ENCODE results near the gene PTPRK. TPM values are rescaled to one million over a fixed set of nuclear protein-coding genes. Genes with fewer than 3 reads are reported as not detected.

PTPRK gene
- total RNA-seq, 1 experiment from 2014 or later = 34.2 TPM

GRCh38 chr6:128346569-128346968 lies 173.8 kb downstream of the PTPRK start:
- ChIA-PET RAD21 (ENCODE audit: low non-redundant PET in 1 of 2, low total read pairs in 2 of 2, uncharacterized antibody in 2 of 2, unreplicated experiment in 2 of 2) (no interaction called here), CTCF (no interaction called here), POLR2A (no interaction called here)
- H3K4me2 ChIP-seq (ENCODE audit: low read length) = no peak overlapping the region
- no peak for ATAC-seq
- H3K9ac ChIP-seq (ENCODE audit: low read length) = no peak overlapping the region
- intact Hi-C loops (cut with micrococcal nuclease) = no loop called here
- no peaks in the 10 kb centered on the region for H3K9me2 ChIP-seq (ENCODE audit: insufficient read depth)
- no peak overlapping the region for H3K4me3 ChIP-seq (replicated peaks in 1 of 2; ENCODE audit: low read depth in 1 of 2, low read length in 2 of 2)
- no peaks in the 10 kb centered on the region for H3K36me3 ChIP-seq (ENCODE audit: control insufficient read depth in 1 of 2, insufficient read depth in 2 of 2, low read length in 2 of 2)
- H3K9me3 ChIP-seq (ENCODE audit: control insufficient read depth in 1 of 2, insufficient read depth in 1 of 2, low read depth in 1 of 2, low read length in 2 of 2) = no peaks in the 10 kb centered on the region
- no peaks in the 10 kb centered on the region for H4K20me1 ChIP-seq (ENCODE audit: insufficient read depth)
- H3K79me2 ChIP-seq (ENCODE audit: insufficient read depth, low read length) = no peaks in the 10 kb centered on the region
- H3K27me3 ChIP-seq (ENCODE audit: insufficient read depth, low read length) = no peaks in the 10 kb centered on the region
- no peak overlapping the region for H3K27ac ChIP-seq (ENCODE audit: low read depth, low read length)
- no peak overlapping the region for H2AFZ ChIP-seq (ENCODE audit: low read depth, low read length, poor library complexity, severe bottlenecking)
- peaks cover 8 to 13% of the 10 kb centered on the region in 2 experiments; a peak in 3 of 4 replicates for H3K4me1 ChIP-seq (ENCODE audit: control insufficient read depth in 1 of 2, insufficient read depth in 2 of 2, low read length in 2 of 2)
- DNase-seq (ENCODE audit: low read depth, low spot score) = no peak
- BruUV-seq (replicated peaks) = no TSS peak
- TF ChIP-seq MAX (IDR thresholded peaks at IDR 0.05) (no peak), EZH2phosphoT487 (IDR thresholded peaks at IDR 0.05; ENCODE audit: borderline replicate concordance) (no peak), CEBPB (IDR thresholded peaks at IDR 0.05; ENCODE audit: low read depth) (no peak), RAD21 (IDR thresholded peaks at IDR 0.05; ENCODE audit: low read depth) (no peak), YY1 (IDR thresholded peaks at IDR 0.05; ENCODE audit: extremely low read depth, insufficient replicate concordance, low read depth, low read length) (no peak), ZFX (IDR thresholded peaks at IDR 0.05) (no peak), CTCF (IDR thresholded peaks at IDR 0.05 in 2 of 3, conservative IDR thresholded peaks at IDR 0.05 in 1 of 3; ENCODE audit: borderline replicate concordance in 1 of 3, insufficient read depth in 1 of 3, low read depth in 2 of 3, low read length in 2 of 3) (no peak), EZH2 (IDR thresholded peaks at IDR 0.05) (no peak), SIN3A (IDR thresholded peaks at IDR 0.05; ENCODE audit: low read depth) (no peak), JUND (IDR thresholded peaks at IDR 0.05) (no peak), FOSL1 (IDR thresholded peaks at IDR 0.05; ENCODE audit: low read depth) (no peak), ELF1 (IDR thresholded peaks at IDR 0.05; ENCODE audit: borderline replicate concordance, low read depth) (no peak), ZNF274 (IDR thresholded peaks at IDR 0.05; ENCODE audit: low read depth, low read length) (no peak), TCF7L2 (IDR thresholded peaks at IDR 0.05; ENCODE audit: borderline replicate concordance, extremely low read depth, insufficient read depth, insufficient read length) (no peak), SRF (IDR thresholded peaks at IDR 0.05; ENCODE audit: low read depth) (no peak), SP1 (IDR thresholded peaks at IDR 0.05; ENCODE audit: low read depth) (no peak), EGR1 (IDR thresholded peaks at IDR 0.05; ENCODE audit: low read depth) (no peak)
- TF ChIP-seq, protein P1, sequence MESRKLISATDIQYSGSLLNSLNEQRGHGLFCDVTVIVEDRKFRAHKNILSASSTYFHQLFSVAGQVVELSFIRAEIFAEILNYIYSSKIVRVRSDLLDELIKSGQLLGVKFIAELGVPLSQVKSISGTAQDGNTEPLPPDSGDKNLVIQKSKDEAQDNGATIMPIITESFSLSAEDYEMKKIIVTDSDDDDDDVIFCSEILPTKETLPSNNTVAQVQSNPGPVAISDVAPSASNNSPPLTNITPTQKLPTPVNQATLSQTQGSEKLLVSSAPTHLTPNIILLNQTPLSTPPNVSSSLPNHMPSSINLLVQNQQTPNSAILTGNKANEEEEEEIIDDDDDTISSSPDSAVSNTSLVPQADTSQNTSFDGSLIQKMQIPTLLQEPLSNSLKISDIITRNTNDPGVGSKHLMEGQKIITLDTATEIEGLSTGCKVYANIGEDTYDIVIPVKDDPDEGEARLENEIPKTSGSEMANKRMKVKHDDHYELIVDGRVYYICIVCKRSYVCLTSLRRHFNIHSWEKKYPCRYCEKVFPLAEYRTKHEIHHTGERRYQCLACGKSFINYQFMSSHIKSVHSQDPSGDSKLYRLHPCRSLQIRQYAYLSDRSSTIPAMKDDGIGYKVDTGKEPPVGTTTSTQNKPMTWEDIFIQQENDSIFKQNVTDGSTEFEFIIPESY (IDR thresholded peaks at IDR 0.05; ENCODE audit: extremely low read depth, insufficient replicate concordance, low read length) = no peak
- TF ChIP-seq, protein P2, sequence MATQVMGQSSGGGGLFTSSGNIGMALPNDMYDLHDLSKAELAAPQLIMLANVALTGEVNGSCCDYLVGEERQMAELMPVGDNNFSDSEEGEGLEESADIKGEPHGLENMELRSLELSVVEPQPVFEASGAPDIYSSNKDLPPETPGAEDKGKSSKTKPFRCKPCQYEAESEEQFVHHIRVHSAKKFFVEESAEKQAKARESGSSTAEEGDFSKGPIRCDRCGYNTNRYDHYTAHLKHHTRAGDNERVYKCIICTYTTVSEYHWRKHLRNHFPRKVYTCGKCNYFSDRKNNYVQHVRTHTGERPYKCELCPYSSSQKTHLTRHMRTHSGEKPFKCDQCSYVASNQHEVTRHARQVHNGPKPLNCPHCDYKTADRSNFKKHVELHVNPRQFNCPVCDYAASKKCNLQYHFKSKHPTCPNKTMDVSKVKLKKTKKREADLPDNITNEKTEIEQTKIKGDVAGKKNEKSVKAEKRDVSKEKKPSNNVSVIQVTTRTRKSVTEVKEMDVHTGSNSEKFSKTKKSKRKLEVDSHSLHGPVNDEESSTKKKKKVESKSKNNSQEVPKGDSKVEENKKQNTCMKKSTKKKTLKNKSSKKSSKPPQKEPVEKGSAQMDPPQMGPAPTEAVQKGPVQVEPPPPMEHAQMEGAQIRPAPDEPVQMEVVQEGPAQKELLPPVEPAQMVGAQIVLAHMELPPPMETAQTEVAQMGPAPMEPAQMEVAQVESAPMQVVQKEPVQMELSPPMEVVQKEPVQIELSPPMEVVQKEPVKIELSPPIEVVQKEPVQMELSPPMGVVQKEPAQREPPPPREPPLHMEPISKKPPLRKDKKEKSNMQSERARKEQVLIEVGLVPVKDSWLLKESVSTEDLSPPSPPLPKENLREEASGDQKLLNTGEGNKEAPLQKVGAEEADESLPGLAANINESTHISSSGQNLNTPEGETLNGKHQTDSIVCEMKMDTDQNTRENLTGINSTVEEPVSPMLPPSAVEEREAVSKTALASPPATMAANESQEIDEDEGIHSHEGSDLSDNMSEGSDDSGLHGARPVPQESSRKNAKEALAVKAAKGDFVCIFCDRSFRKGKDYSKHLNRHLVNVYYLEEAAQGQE (IDR thresholded peaks at IDR 0.05; ENCODE audit: low read depth) = no peak
- TF ChIP-seq, protein P3, sequence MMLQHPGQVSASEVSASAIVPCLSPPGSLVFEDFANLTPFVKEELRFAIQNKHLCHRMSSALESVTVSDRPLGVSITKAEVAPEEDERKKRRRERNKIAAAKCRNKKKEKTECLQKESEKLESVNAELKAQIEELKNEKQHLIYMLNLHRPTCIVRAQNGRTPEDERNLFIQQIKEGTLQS (IDR thresholded peaks at IDR 0.05) = no peak
